Smooth muscle cell (in vitro differentiated cells): ENCODE measurements around the gene CCNF. TPM values are rescaled to one million over a fixed set of nuclear protein-coding genes. Genes with fewer than 3 reads are reported as not detected.

Source experiments
- DNase-seq: peaks from one replicate; lab custom pipeline; 2025; ENCODE audit not compliant: unreplicated experiment; lab: John Stamatoyannopoulos, UW
- H2AFZ ChIP-seq: fragments of 200-600 bp; sonication (generic); 2 replicates; pipeline ENCODE4 v1.6.0; 2016; ENCODE audit warnings: antibody characterized with exemption, low read depth, mild to moderate bottlenecking
- H3F3A ChIP-seq: fragments of 200-600 bp; sonication (generic); 2 replicates; pipeline ENCODE4 v1.6.0; 2017; ENCODE audit warnings: antibody characterized with exemption, low read depth
- H3K27ac ChIP-seq: fragments of 200-600 bp; sonication (generic); 2 replicates; pipeline ENCODE4 v1.5.1; 2016; ENCODE audit warnings: low read depth, mild to moderate bottlenecking
- H3K27me3 ChIP-seq: fragments of 200-600 bp; sonication (generic); 2 replicates; pipeline ENCODE4 v1.6.1; 2016; ENCODE audit warnings: low read depth, mild to moderate bottlenecking
- H3K36me3 ChIP-seq: fragments of 200-600 bp; sonication (generic); 2 replicates; pipeline ENCODE4 v1.5.1; 2016; ENCODE audit warnings: low read depth
- H3K4me1 ChIP-seq: fragments of 200-600 bp; sonication (generic); 2 replicates; pipeline ENCODE4 v1.5.1; 2016; ENCODE audit warnings: low read depth
- H3K4me2 ChIP-seq: fragments of 200-600 bp; sonication (generic); 2 replicates; pipeline ENCODE4 v1.6.0; 2016; ENCODE audit warnings: mild to moderate bottlenecking
- H3K4me3 ChIP-seq: fragments of 200-600 bp; sonication (generic); 2 replicates; pipeline ENCODE4 v1.5.1; 2016; ENCODE audit warnings: mild to moderate bottlenecking
- H3K79me2 ChIP-seq: fragments of 200-600 bp; sonication (generic); 2 replicates; pipeline ENCODE4 v1.6.0; 2016; ENCODE audit warnings: low read depth, mild to moderate bottlenecking
- H3K9ac ChIP-seq: fragments of 200-600 bp; sonication (generic); 2 replicates; pipeline ENCODE4 v1.6.0; 2016; ENCODE audit warnings: low read depth
- H3K9me3 ChIP-seq: fragments of 200-600 bp; sonication (generic); replicated peaks from 2 replicates; pipeline ENCODE4 v1.5.1; 2016; ENCODE audit warnings: low read depth
- H4K20me1 ChIP-seq: fragments of 200-600 bp; sonication (generic); 2 replicates; pipeline ENCODE4 v1.6.0; 2016; ENCODE audit warnings: low read depth
- WGBS: methylation state at CpG from one replicate; pipeline ENCODE4 v1.1.7; 2016; ENCODE audit warnings: low lambda C conversion rate; 5-methylcytosine and 5-hydroxymethylcytosine counted together
- polyA plus RNA-seq: library from polyadenylated mRNA; unstranded; fragments of >200 nt; fragmentation: Nextera tagmentation; extraction: Ambion mirVana; gene quantifications from 2 replicates; pipeline ENCODE4 v1.2.1, GENCODE V29; 2016
- total RNA-seq: library from RNA; depleted of rRNA; stranded (reverse); fragments of >200 nt; gene quantifications from 2 replicates; pipeline ENCODE4 v1.2.3, GENCODE V29; 2014
- TF ChIP-seq, protein P1 (sequence below): fragments of 200-600 bp; sonication (generic); IDR thresholded peaks from 2 replicates; pipeline ENCODE4 v1.5.1; 2017; ENCODE audit warnings: borderline replicate concordance, mild to moderate bottlenecking, antibody characterized with exemption; ENCODE audit not compliant: insufficient read depth, poor library complexity, severe bottlenecking

Gene CCNF, protein sequence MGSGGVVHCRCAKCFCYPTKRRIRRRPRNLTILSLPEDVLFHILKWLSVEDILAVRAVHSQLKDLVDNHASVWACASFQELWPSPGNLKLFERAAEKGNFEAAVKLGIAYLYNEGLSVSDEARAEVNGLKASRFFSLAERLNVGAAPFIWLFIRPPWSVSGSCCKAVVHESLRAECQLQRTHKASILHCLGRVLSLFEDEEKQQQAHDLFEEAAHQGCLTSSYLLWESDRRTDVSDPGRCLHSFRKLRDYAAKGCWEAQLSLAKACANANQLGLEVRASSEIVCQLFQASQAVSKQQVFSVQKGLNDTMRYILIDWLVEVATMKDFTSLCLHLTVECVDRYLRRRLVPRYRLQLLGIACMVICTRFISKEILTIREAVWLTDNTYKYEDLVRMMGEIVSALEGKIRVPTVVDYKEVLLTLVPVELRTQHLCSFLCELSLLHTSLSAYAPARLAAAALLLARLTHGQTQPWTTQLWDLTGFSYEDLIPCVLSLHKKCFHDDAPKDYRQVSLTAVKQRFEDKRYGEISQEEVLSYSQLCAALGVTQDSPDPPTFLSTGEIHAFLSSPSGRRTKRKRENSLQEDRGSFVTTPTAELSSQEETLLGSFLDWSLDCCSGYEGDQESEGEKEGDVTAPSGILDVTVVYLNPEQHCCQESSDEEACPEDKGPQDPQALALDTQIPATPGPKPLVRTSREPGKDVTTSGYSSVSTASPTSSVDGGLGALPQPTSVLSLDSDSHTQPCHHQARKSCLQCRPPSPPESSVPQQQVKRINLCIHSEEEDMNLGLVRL
- total RNA-seq (3.6 and 4.9 TPM in 2 replicates), polyA plus RNA-seq (6.6 and 12.8 TPM in 2 replicates)

DNA sequence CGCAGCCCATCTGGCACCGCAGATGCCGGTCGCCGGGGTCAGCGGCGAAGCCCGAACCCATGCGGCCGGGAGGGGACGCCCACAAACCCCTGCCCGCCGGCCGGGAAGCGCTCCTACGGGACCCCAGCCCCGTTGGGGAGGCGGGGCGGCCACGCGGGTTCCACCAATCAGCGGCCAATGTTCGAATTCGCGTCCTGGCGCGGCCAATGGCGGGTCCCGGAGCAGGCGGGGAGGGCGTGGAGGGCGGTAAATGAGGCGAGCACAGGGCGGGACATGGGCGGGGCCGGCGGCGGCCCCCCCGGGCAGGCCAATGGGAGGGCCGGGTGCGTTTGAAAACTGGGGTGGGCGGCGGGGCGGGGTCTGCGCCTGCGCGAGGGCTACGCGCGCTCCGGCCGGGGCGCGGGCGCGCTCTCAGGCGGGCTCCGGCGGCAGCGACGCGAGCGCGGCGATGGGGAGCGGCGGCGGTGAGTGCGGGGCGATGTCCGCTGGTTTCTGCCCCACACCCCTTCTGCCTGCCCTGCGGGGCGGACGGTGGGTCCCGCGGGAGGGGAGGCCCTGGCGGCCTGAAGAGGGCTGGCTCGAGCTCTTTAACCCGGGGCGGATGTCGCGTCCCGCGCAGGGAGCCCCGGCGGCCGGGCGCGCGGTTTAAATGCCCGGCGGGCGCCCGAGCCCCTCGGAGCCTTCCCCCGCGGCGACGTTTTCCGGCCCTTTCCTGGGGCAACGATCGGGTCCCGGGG lies at the start of gene CCNF:
Gene CCNF (plus strand): TSS at position 414 of the 737 bp plus-strand sequence. CDS start 35 bp downstream, at position 449.
- TF ChIP-seq, protein P1, sequence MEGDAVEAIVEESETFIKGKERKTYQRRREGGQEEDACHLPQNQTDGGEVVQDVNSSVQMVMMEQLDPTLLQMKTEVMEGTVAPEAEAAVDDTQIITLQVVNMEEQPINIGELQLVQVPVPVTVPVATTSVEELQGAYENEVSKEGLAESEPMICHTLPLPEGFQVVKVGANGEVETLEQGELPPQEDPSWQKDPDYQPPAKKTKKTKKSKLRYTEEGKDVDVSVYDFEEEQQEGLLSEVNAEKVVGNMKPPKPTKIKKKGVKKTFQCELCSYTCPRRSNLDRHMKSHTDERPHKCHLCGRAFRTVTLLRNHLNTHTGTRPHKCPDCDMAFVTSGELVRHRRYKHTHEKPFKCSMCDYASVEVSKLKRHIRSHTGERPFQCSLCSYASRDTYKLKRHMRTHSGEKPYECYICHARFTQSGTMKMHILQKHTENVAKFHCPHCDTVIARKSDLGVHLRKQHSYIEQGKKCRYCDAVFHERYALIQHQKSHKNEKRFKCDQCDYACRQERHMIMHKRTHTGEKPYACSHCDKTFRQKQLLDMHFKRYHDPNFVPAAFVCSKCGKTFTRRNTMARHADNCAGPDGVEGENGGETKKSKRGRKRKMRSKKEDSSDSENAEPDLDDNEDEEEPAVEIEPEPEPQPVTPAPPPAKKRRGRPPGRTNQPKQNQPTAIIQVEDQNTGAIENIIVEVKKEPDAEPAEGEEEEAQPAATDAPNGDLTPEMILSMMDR = no peak
- peaks cover 25% of the 10 kb centered on the region for H3K79me2 ChIP-seq
- peak within 1 kb of the TSS; percentile 93 for H2AFZ ChIP-seq
- H3K27me3 ChIP-seq = no peaks in the 10 kb centered on the region
- no peak within 1 kb of the TSS for H3K27ac ChIP-seq
- H4K20me1 ChIP-seq = no peaks in the 10 kb centered on the region
- peak within 1 kb of the TSS; percentile 94 for H3K4me3 ChIP-seq
- peaks cover 18% of the 10 kb centered on the region for H3K4me1 ChIP-seq
- DNase-seq = peak; percentile 93
- H3K9ac ChIP-seq = peak within 1 kb of the TSS; percentile 83
- H3K4me2 ChIP-seq = peak within 1 kb of the TSS; percentile 98
- no peaks in the 10 kb centered on the region for H3F3A ChIP-seq
- no peaks in the 10 kb centered on the region for H3K9me3 ChIP-seq
- under 1% methylated on average over 45 of the region's 103 CpGs for WGBS
- no peaks in the 10 kb centered on the region for H3K36me3 ChIP-seq

DNA sequence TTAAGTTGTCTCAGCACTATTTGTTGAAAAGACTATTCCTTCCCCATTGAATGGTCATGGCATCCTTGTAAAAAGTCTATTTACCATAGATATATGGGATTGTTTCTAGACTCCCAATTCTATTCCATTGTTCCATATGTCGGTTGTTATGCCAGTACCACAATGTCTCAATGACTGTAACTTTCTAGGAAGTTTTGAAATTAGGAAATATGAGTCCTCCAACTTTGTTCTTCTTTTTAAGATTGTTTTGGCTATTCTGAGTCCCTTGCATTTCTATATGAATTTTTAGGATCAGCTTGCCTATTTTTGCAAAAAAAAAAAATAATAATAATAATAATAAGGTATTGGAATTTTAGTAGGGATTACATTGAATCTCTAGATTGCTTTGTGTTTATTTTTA lies 45.7 kb upstream of the CCNF start:
- Histone ChIP-seq H3K27me3 (no peaks in the 10 kb centered on the region), H3K9me3 (no peaks in the 10 kb centered on the region), H3K27ac (no peak overlapping the region), H3K4me2 (no peak overlapping the region), H3K36me3 (no peaks in the 10 kb centered on the region), H3K4me3 (no peak overlapping the region), H3K9ac (no peak overlapping the region), H4K20me1 (no peaks in the 10 kb centered on the region), H3K79me2 (no peaks in the 10 kb centered on the region), H3F3A (no peaks in the 10 kb centered on the region), H3K4me1 (no peaks in the 10 kb centered on the region), H2AFZ (no peak overlapping the region)
- WGBS = 90% methylated on average over 1 of the region's 1 CpG
- DNase-seq = no peak
- TF ChIP-seq, protein P1 = no peak

DNA sequence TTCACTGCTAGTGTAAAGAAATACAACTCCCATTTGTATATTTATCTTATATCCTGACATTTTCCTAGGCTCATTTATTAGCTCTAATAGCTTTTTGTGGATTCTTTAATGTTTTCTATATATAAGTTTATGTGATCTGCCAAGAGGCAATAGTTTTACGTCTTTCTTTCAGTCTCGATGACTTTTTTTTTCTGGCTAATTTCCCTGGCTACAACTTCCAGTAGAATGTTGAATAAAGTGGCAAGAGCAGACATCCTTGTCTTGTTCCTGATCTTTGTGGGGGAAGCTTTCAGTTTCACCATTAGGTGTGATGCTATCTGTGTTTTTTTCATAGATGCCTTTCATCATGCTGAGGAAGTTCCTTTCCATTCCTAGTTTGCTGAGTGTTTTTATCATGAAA lies 44.8 kb upstream of the CCNF start:
- no peak overlapping the region for H2AFZ ChIP-seq
- WGBS = 48% methylated on average over 2 of the region's 2 CpGs
- no peaks in the 10 kb centered on the region for H3K36me3 ChIP-seq
- TF ChIP-seq, protein P1 = no peak
- H3K4me2 ChIP-seq = no peak overlapping the region
- no peaks in the 10 kb centered on the region for H3K4me1 ChIP-seq
- no peaks in the 10 kb centered on the region for H3K79me2 ChIP-seq
- no peaks in the 10 kb centered on the region for H3K9me3 ChIP-seq
- H3F3A ChIP-seq = no peaks in the 10 kb centered on the region
- no peaks in the 10 kb centered on the region for H4K20me1 ChIP-seq
- no peak overlapping the region for H3K4me3 ChIP-seq
- no peak overlapping the region for H3K9ac ChIP-seq
- no peak overlapping the region for H3K27ac ChIP-seq
- H3K27me3 ChIP-seq = no peaks in the 10 kb centered on the region
- no peak for DNase-seq
